ENCODE data around the gene MAPK12. TPM values are rescaled to one million over a fixed set of nuclear protein-coding genes. Genes with fewer than 3 reads are reported as not detected.
A peak's percentile ranks its signal among the peaks of the same experiment; 100 is the strongest.

The MAPK12 gene
- total and polyA plus RNA-seq, 4 donors: 13.2 to 57.6 (median 25.4) TPM

- WGBS (ENCODE audit: insufficient coverage): 83% methylated on average over 24 of the region's 25 CpGs
- no peaks in the 10 kb centered on the region for H3K27me3 ChIP-seq (ENCODE audit: control insufficient read depth, insufficient read depth, low read length)
- H3K36me3 ChIP-seq (ENCODE audit: control insufficient read depth, insufficient read depth, low read length): peaks cover 100% of the 10 kb centered on the region
- H3K9me3 ChIP-seq (ENCODE audit: control insufficient read depth, insufficient read depth, low read length): no peaks in the 10 kb centered on the region
- no peak overlapping the region for H3K27ac ChIP-seq (ENCODE audit: low read depth, low read length)
- DNase-seq (ENCODE audit: low read depth in 4 of 6, low spot score in 6 of 6): no peak
- no peak overlapping the region for H3K4me3 ChIP-seq (ENCODE audit: low read depth, low read length)
- H3K4me1 ChIP-seq (ENCODE audit: control insufficient read depth, insufficient read depth, low read length): no peaks in the 10 kb centered on the region
Measured at GRCh38 chr22:50281957-50282356, 20.5 kb upstream of the MAPK12 start.

- DNase-seq (ENCODE audit: low read depth in 4 of 6, low spot score in 6 of 6): no peak
- Histone ChIP-seq H3K4me3 (ENCODE audit: low read depth, low read length) (no peak overlapping the region), H3K9me3 (ENCODE audit: control insufficient read depth, insufficient read depth, low read length) (no peaks in the 10 kb centered on the region), H3K27ac (ENCODE audit: low read depth, low read length) (no peak overlapping the region), H3K27me3 (ENCODE audit: control insufficient read depth, insufficient read depth, low read length) (no peaks in the 10 kb centered on the region), H3K36me3 (ENCODE audit: control insufficient read depth, insufficient read depth, low read length) (peaks cover 100% of the 10 kb centered on the region), H3K4me1 (ENCODE audit: control insufficient read depth, insufficient read depth, low read length) (no peaks in the 10 kb centered on the region)
- WGBS (ENCODE audit: insufficient coverage): 97% methylated on average over 33 of the region's 36 CpGs
Measured at GRCh38 chr22:50281384-50281760, 19.9 kb upstream of the MAPK12 start.

- Histone ChIP-seq H3K4me3 (ENCODE audit: low read depth, low read length) (no peak overlapping the region), H3K27ac (ENCODE audit: low read depth, low read length) (no peak overlapping the region), H3K9me3 (ENCODE audit: control insufficient read depth, insufficient read depth, low read length) (no peaks in the 10 kb centered on the region), H3K36me3 (ENCODE audit: control insufficient read depth, insufficient read depth, low read length) (peaks cover 100% of the 10 kb centered on the region), H3K4me1 (ENCODE audit: control insufficient read depth, insufficient read depth, low read length) (no peaks in the 10 kb centered on the region), H3K27me3 (ENCODE audit: control insufficient read depth, insufficient read depth, low read length) (no peaks in the 10 kb centered on the region)
- 94% methylated on average over 47 of the region's 47 CpGs for WGBS (ENCODE audit: insufficient coverage)
- DNase-seq (ENCODE audit: low read depth in 4 of 6, low spot score in 6 of 6): no peak
Measured at GRCh38 chr22:50280708-50281383, 19.4 kb upstream of the MAPK12 start.

DNA sequence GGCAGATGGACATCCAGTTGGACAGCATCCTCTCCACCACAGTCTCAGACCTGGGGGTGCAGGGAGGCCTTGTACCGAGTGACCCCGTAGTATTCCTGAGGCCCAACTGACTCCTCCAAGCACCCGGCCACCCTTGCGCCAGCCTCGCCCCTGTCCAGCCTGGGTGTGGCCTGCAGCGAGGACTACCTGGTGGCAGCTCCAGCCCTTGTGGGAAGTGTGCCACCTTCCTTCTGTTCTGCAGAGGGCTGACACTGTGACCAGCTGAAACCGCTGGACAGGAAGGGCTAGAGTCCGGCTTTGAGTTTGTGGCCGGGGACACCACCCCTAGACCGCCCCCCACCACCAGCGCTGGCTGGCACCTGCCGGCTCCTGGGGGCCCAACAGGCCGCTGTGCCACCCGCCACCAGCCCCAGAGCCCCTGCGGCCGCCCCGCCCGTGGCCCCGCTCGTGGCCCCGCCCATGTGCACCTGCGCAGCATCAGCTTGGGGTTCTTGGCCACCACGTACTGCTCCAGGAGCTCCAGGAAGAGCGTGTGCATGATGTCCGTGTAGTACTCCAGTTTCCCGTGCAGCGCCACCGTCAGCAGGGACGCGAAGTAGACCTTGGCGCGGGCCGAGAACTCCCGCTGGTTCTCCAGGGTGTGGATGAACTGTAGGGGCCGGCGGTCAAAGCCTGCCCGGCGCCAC, 18.7 kb upstream of the MAPK12 start:
- no peak overlapping the region for H3K4me3 ChIP-seq (ENCODE audit: low read depth, low read length)
- H3K9me3 ChIP-seq (ENCODE audit: control insufficient read depth, insufficient read depth, low read length): no peaks in the 10 kb centered on the region
- no peak for DNase-seq (ENCODE audit: low read depth in 4 of 6, low spot score in 6 of 6)
- no peaks in the 10 kb centered on the region for H3K27me3 ChIP-seq (ENCODE audit: control insufficient read depth, insufficient read depth, low read length)
- H3K36me3 ChIP-seq (ENCODE audit: control insufficient read depth, insufficient read depth, low read length): peaks cover 100% of the 10 kb centered on the region
- peaks cover 2% of the 10 kb centered on the region for H3K4me1 ChIP-seq (ENCODE audit: control insufficient read depth, insufficient read depth, low read length)
- no peak overlapping the region for H3K27ac ChIP-seq (ENCODE audit: low read depth, low read length)
- 96% methylated on average over 38 of the region's 38 CpGs for WGBS (ENCODE audit: insufficient coverage)

DNA sequence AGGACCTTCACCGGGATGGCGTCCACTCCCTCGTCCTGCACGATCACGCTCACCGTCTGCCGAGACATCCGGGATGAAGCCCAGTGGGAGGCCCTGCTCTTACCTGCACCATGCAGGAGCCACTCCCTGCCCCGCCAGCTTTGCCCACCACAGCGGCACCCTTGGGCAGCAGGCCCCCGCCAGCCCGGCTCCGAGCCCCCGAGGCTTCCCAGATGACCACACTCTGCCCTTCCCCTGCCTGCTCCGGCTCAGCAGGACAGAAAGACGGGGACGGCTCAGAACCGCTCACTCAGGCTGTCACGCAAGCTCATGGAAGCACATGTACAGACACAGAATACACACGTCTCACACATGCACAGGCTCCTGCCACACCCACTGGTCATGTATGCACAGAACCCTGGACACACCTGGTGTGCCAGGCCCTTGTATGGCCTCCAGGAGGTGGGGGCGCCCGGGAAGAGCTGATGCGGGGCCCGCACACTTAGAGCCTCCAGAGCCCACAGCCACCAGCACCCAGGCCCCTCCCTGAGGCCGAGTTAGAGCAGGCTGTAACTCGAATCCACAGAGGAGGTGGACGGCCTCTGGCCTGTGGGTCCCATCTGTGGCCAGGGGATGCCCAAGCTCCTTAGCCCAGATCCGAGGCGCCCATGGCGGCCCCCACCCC, 17.6 kb upstream of the MAPK12 start:
- H3K36me3 ChIP-seq (ENCODE audit: control insufficient read depth, insufficient read depth, low read length): peaks cover 96% of the 10 kb centered on the region

DNA sequence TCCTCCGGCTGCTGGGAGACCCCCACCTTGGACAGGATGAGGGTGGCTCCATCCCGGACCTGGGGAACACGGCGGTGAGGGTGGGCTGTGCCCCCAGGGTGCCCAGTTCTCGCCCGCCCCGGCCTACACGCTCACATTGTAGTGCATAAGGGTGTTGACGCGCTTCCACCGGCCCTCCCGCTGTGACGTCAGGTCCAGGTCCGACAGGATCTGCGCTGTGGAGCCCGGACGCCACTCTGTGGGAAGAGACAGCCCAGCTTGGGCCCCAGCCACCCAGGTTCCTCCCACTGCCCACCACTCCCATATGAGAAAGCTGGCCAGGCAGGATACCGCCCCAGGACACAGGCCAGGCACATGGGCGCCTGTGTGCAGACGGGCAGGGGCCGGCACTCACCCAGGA, 17.0 kb upstream of the MAPK12 start:
- Histone ChIP-seq H3K36me3 (ENCODE audit: control insufficient read depth, insufficient read depth, low read length) (peaks cover 92% of the 10 kb centered on the region), H3K27ac (ENCODE audit: low read depth, low read length) (no peak overlapping the region), H3K27me3 (ENCODE audit: control insufficient read depth, insufficient read depth, low read length) (no peaks in the 10 kb centered on the region), H3K4me3 (ENCODE audit: low read depth, low read length) (no peak overlapping the region), H3K4me1 (ENCODE audit: control insufficient read depth, insufficient read depth, low read length) (peaks cover 13% of the 10 kb centered on the region), H3K9me3 (ENCODE audit: control insufficient read depth, insufficient read depth, low read length) (no peaks in the 10 kb centered on the region)
- DNase-seq (ENCODE audit: low read depth in 4 of 6, low spot score in 6 of 6): no peak
- WGBS (ENCODE audit: insufficient coverage): 90% methylated on average over 21 of the region's 21 CpGs

More for the DNA sequence above, 17.6 kb upstream of the MAPK12 start:
- H3K9me3 ChIP-seq (ENCODE audit: control insufficient read depth, insufficient read depth, low read length): no peaks in the 10 kb centered on the region
- no peak for DNase-seq (ENCODE audit: low read depth in 4 of 6, low spot score in 6 of 6)
- H3K27me3 ChIP-seq (ENCODE audit: control insufficient read depth, insufficient read depth, low read length): no peaks in the 10 kb centered on the region
- H3K4me1 ChIP-seq (ENCODE audit: control insufficient read depth, insufficient read depth, low read length): peaks cover 10% of the 10 kb centered on the region
- H3K27ac ChIP-seq (ENCODE audit: low read depth, low read length): no peak overlapping the region
- H3K4me3 ChIP-seq (ENCODE audit: low read depth, low read length): no peak overlapping the region
- 93% methylated on average over 30 of the region's 30 CpGs for WGBS (ENCODE audit: insufficient coverage)

- H3K4me1 ChIP-seq (ENCODE audit: control insufficient read depth, insufficient read depth, low read length): peaks cover 16% of the 10 kb centered on the region
- no peak overlapping the region for H3K27ac ChIP-seq (ENCODE audit: low read depth, low read length)
- H3K36me3 ChIP-seq (ENCODE audit: control insufficient read depth, insufficient read depth, low read length): peaks cover 85% of the 10 kb centered on the region
- no peak overlapping the region for H3K4me3 ChIP-seq (ENCODE audit: low read depth, low read length)
- WGBS (ENCODE audit: insufficient coverage): 92% methylated on average over 25 of the region's 25 CpGs
- no peaks in the 10 kb centered on the region for H3K9me3 ChIP-seq (ENCODE audit: control insufficient read depth, insufficient read depth, low read length)
- no peak for DNase-seq (ENCODE audit: low read depth in 4 of 6, low spot score in 6 of 6)
- H3K27me3 ChIP-seq (ENCODE audit: control insufficient read depth, insufficient read depth, low read length): no peaks in the 10 kb centered on the region
Measured at GRCh38 chr22:50277761-50278160, 16.3 kb upstream of the MAPK12 start.

- H3K27ac ChIP-seq (ENCODE audit: low read depth, low read length): no peak overlapping the region
- 85% methylated on average over 23 of the region's 25 CpGs for WGBS (ENCODE audit: insufficient coverage)
- H3K4me1 ChIP-seq (ENCODE audit: control insufficient read depth, insufficient read depth, low read length): peaks cover 32% of the 10 kb centered on the region
- no peak overlapping the region for H3K4me3 ChIP-seq (ENCODE audit: low read depth, low read length)
- H3K9me3 ChIP-seq (ENCODE audit: control insufficient read depth, insufficient read depth, low read length): no peaks in the 10 kb centered on the region
- peaks cover 72% of the 10 kb centered on the region for H3K36me3 ChIP-seq (ENCODE audit: control insufficient read depth, insufficient read depth, low read length)
- no peaks in the 10 kb centered on the region for H3K27me3 ChIP-seq (ENCODE audit: control insufficient read depth, insufficient read depth, low read length)
- DNase-seq (ENCODE audit: low read depth in 4 of 6, low spot score in 6 of 6): peak in 2 of 6 donors; percentile 28 to 55
Measured at GRCh38 chr22:50276143-50276542, 14.7 kb upstream of the MAPK12 start.

DNA sequence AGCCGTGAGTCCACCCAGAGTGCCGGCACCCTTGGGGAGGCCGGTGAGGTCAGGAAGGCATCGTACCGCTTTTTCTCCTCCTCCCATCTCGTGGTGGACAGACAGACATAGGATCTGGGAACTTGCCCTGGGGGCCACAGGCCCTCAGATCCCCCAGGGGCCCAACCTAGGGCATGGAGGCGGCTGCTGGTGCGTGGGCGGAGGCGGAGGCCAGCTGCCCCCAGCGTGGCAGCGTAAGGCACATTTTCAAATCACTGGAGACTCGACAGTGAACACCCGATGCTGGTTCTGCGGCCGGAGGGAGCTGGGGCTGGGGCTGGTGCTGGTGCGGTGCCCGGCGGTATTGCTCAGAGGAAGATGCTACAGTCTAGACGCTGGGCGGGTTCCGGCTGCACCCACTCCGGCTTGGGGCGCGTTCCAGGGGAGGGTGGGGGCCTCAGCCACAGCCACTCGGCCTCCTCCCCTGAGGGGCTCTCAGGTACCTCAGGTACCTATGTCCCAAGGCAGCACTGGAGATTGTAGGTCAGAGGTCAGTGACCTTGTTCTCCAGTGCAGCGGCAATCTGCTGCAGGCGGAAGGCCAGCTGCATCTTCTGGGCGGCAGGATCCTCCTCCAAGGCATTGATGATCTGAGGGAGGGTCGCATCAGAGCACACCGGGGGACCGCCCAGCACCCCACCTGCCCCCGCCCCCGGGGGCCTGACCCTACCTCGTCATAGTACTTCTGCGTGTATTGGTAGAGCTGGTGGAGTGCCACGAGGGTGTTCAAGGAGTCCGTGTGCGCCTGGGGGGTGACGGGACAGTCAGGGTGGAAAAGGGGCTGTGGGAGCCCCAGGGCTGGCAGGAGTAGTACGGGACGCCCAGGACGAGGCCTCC, 13.9 kb upstream of the MAPK12 start:
- 83% methylated on average over 42 of the region's 43 CpGs for WGBS (ENCODE audit: insufficient coverage)
- H3K27ac ChIP-seq (ENCODE audit: low read depth, low read length): no peak overlapping the region
- no peaks in the 10 kb centered on the region for H3K9me3 ChIP-seq (ENCODE audit: control insufficient read depth, insufficient read depth, low read length)
- no peak overlapping the region for H3K4me3 ChIP-seq (ENCODE audit: low read depth, low read length)
- H3K36me3 ChIP-seq (ENCODE audit: control insufficient read depth, insufficient read depth, low read length): peaks cover 65% of the 10 kb centered on the region
- no peaks in the 10 kb centered on the region for H3K27me3 ChIP-seq (ENCODE audit: control insufficient read depth, insufficient read depth, low read length)
- H3K4me1 ChIP-seq (ENCODE audit: control insufficient read depth, insufficient read depth, low read length): peaks cover 40% of the 10 kb centered on the region
- no peak for DNase-seq (ENCODE audit: low read depth in 4 of 6, low spot score in 6 of 6)
